Activated B cell treated with CpG ODN at 0.5 μM for 24 hours (primary cell): Measurements from ENCODE around the gene MRPS2. TPM values are rescaled to one million over a fixed set of nuclear protein-coding genes. Genes with fewer than 3 reads are reported as not detected.

Experiments used
- ATAC-seq: fragments of 200-7000 bp; cut with Tn5 transposase; one replicate; pipeline ENCODE4 v1.10.0; 2021; ENCODE audit warnings: low read depth, mild to moderate bottlenecking, moderate library complexity
- CTCF ChIA-PET: fragments of 350-600 bp; sonication (Branson Sonifier 250); formaldehyde crosslinking; loops from one replicate; lab custom pipeline; 2021; ENCODE audit warnings: antibody characterized with exemption; lab: Charles Lee
- POLR2A ChIA-PET: fragments of 350-600 bp; sonication (Branson Sonifier 250); formaldehyde crosslinking; loops from one replicate; lab custom pipeline; 2021; ENCODE audit warnings: antibody characterized with exemption; lab: Charles Lee
- DNase-seq: peaks from one replicate; pipeline ENCODE4 v3.0.0; 2022
- H3K27ac Mint-ChIP-seq: one replicate; pipeline ENCODE4 v1.8.0; 2020; ENCODE audit warnings: mixed read lengths
- H3K27me3 Mint-ChIP-seq: one replicate; pipeline ENCODE4 v1.8.0; 2021; ENCODE audit warnings: mixed read lengths
- H3K36me3 Mint-ChIP-seq: one replicate; pipeline ENCODE4 v1.8.0; 2021; ENCODE audit warnings: low read depth, mixed read lengths
- H3K4me1 Mint-ChIP-seq: one replicate; pipeline ENCODE4 v1.8.0; 2021; ENCODE audit warnings: mixed read lengths
- H3K4me3 Mint-ChIP-seq: one replicate; pipeline ENCODE4 v1.8.0; 2020; ENCODE audit warnings: mild to moderate bottlenecking, mixed read lengths
- H3K9me3 Mint-ChIP-seq: one replicate; pipeline ENCODE4 v1.8.0; 2020; ENCODE audit warnings: mixed read lengths
- intact Hi-C: fragments of 100-400 bp; cut with micrococcal nuclease; formaldehyde crosslinking; loops from one replicate; pipeline ENCODE4 v1.15.1; 2024
- total RNA-seq: library from RNA; stranded (reverse); gene quantifications from 2 replicates; pipeline ENCODE4 v1.2.3, GENCODE V29; 2022
- TF ChIP-seq, protein P1 (sequence below): fragments of 200-600 bp; IDR thresholded peaks from one replicate; pipeline ENCODE4 v1.8.0; 2022; ENCODE audit warnings: antibody characterized with exemption, mild to moderate bottlenecking

Gene MRPS2
- total RNA-seq, 1 donor from 2014 or later = 35.1 TPM

DNA sequence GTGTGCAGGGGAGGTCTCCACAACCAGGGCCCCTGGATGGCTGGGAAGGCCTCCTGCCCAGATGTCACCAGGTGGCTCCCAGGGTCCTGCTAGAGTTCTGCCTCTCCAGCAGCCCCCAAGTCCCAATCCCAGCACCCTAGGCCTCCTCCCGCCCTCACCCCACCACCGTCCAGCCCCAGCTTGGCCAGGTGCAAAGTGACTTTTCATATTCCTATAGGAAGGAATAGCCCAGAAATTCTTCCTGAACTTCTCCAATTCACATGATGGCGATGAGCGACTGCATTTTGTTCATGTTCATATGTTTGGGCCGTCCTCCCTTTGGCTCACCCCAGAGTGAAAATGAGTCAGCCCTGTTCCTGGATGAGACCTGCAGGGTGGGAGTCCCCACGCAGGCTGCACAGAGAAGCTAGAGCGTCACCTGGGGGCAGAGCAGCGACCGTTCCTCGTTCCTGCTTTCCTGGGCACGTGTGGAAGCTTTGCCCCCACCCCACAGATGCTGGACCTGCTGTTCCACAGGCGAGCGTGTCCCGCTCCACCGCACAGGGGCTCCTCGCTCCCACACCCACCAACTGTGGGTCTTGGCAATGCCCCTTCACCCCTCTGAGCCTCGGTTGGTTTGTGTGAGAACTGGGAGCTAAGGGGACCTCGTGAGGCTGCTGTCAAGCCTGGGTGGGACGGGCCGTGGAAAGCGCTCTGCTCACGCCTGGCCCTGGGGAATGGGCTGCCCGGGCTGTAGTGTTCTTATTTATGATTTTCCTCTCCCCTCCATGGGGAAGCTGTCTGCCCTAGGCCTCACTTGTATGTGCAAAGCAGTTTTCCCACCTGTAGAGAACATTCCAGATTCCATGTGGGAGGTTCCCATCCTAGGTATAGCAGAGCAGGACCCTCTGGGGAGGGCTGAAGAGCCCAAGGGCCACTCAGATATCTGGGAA, 6.9 kb downstream of the MRPS2 start:
- CTCF ChIA-PET = no interaction called here
- Mint-ChIP-seq H3K27ac (no peak overlapping the region), H3K36me3 (peaks cover 28% of the 10 kb centered on the region), H3K27me3 (no peaks in the 10 kb centered on the region), H3K4me1 (peaks cover 9% of the 10 kb centered on the region), H3K4me3 (no peak overlapping the region), H3K9me3 (peaks cover 10% of the 10 kb centered on the region)
- TF ChIP-seq, protein P1, sequence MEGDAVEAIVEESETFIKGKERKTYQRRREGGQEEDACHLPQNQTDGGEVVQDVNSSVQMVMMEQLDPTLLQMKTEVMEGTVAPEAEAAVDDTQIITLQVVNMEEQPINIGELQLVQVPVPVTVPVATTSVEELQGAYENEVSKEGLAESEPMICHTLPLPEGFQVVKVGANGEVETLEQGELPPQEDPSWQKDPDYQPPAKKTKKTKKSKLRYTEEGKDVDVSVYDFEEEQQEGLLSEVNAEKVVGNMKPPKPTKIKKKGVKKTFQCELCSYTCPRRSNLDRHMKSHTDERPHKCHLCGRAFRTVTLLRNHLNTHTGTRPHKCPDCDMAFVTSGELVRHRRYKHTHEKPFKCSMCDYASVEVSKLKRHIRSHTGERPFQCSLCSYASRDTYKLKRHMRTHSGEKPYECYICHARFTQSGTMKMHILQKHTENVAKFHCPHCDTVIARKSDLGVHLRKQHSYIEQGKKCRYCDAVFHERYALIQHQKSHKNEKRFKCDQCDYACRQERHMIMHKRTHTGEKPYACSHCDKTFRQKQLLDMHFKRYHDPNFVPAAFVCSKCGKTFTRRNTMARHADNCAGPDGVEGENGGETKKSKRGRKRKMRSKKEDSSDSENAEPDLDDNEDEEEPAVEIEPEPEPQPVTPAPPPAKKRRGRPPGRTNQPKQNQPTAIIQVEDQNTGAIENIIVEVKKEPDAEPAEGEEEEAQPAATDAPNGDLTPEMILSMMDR = no peak
- ATAC-seq (no peak), DNase-seq (no peak)
- intact Hi-C loops = no loop called here
- POLR2A ChIA-PET = no interaction called here

DNA sequence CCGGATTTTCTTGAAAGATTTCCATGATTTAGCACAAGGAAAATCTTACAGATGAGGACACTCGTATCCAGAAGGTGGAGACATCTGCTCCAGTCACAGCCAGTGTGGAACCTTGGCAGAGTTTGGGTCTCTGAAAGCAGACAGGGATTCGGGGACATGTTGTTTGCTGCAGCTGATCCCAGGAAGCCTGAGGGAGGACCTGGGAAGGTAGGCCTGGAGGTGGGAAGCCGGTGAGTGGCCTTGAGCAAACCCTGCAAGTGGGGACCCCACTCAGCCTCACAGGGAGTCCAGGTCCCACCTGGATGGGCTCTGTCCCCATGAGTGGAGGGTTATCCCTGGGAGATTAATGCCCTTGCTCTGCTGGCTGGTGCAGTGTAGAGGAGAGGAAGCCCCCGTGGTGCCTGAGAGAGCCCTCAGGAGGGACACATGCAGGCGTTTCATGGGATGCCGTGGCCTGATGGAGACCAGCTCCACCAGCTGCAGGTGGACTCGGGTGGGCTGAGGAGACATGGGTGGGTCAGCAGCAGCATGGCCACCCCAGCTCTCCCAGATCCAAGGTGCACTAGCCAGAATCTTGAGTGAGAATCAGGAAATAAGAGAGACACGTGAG, 7.8 kb downstream of the MRPS2 start:
- no peaks in the 10 kb centered on the region for H3K27me3 Mint-ChIP-seq
- no peak overlapping the region for H3K4me3 Mint-ChIP-seq
- ChIA-PET POLR2A (no interaction called here), CTCF (no interaction called here)
- DNase-seq = no peak
- peaks cover 19% of the 10 kb centered on the region for H3K36me3 Mint-ChIP-seq
- peaks cover 10% of the 10 kb centered on the region for H3K9me3 Mint-ChIP-seq
- TF ChIP-seq, protein P1 = no peak
- intact Hi-C loops = no loop called here
- peaks cover 4% of the 10 kb centered on the region for H3K4me1 Mint-ChIP-seq
- no peak overlapping the region for H3K27ac Mint-ChIP-seq
- no peak for ATAC-seq

DNA sequence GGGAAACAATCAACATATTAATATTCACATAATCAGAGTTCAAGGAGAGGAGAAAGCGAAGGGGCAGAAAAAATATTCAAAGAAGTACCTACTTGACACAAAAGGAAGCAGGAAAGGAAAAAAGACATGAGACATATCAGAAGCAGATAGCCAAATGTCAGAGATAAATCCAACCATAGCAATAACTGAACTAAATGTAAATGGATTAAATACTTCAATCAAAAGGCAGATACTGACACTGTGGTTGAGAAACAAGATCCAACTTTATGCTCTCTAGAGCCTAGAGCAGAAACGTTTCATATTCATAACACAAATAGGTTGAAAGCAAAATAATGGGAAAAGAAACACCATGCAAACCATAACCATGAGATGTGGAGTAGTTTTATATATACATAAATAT, 9.0 kb downstream of the MRPS2 start:
- peaks cover 8% of the 10 kb centered on the region for H3K36me3 Mint-ChIP-seq
- H3K27ac Mint-ChIP-seq = no peak overlapping the region
- DNase-seq (no peak), ATAC-seq (no peak)
- peaks cover 3% of the 10 kb centered on the region for H3K4me1 Mint-ChIP-seq
- ChIA-PET CTCF (no interaction called here), POLR2A (no interaction called here)
- TF ChIP-seq, protein P1 = no peak
- H3K4me3 Mint-ChIP-seq = no peak overlapping the region
- H3K9me3 Mint-ChIP-seq = peaks cover 10% of the 10 kb centered on the region
- intact Hi-C loops = no loop called here
- H3K27me3 Mint-ChIP-seq = no peaks in the 10 kb centered on the region

DNA sequence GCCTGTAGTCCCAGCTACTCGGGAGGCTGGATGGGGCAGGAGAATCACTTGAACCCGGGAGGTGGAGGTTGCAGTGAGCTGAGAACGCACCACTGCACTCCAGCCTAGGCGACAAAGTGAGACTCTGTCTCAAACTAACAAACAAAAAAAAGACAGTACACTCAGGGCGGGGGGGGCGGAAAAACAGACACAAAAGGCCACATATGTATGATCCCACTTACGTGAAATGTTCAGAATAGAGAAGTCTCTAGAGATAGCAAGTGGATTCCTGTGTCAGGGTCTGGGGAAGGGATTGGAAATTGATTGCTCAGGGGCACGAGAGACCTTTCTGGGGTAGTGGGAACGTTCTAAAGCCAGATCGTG, 11.7 kb downstream of the MRPS2 start:
- TF ChIP-seq, protein P1 = no peak
- intact Hi-C loops = no loop called here
- DNase-seq = no peak
- H3K4me3 Mint-ChIP-seq = no peak overlapping the region
- CTCF ChIA-PET = no interaction called here
- no peak for ATAC-seq
- no peaks in the 10 kb centered on the region for H3K4me1 Mint-ChIP-seq
- POLR2A ChIA-PET = no interaction called here
- peaks cover 10% of the 10 kb centered on the region for H3K9me3 Mint-ChIP-seq
- H3K36me3 Mint-ChIP-seq = no peaks in the 10 kb centered on the region
- peaks cover 1% of the 10 kb centered on the region for H3K27me3 Mint-ChIP-seq
- H3K27ac Mint-ChIP-seq = no peak overlapping the region

DNA sequence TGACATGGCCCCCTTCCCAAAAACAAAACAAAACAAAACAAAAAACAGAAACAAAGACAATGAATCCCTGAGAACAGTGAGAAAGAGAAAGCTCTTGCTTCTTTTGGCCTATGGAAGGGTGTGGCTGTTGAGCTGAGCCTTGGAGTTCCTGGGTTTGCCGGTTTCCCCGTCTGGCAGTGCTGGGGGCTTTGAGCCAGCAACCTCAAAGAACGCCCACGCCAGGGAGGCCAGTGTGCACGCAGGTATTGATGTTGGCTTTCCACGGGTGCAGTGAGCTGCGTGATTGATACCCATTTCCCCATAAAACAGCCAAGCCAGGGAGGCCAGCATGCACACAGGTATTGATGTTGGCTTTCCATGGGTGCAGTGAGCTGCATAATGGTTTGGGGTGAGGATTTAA, 12.4 kb downstream of the MRPS2 start:
- intact Hi-C loops = no loop called here
- peaks cover 10% of the 10 kb centered on the region for H3K9me3 Mint-ChIP-seq
- no peaks in the 10 kb centered on the region for H3K4me1 Mint-ChIP-seq
- ATAC-seq (no peak), DNase-seq (no peak)
- TF ChIP-seq, protein P1 = no peak
- no peak overlapping the region for H3K27ac Mint-ChIP-seq
- ChIA-PET POLR2A (no interaction called here), CTCF (no interaction called here)
- H3K36me3 Mint-ChIP-seq = no peaks in the 10 kb centered on the region
- H3K4me3 Mint-ChIP-seq = no peak overlapping the region
- H3K27me3 Mint-ChIP-seq = peaks cover 5% of the 10 kb centered on the region
